CD4-positive, alpha-beta T cell treated with Interleukin-10 for 1 hour (primary cell): Measurements from ENCODE around the gene SLITRK6.
"Not testable (repeated sequence)": the region's sequence is repeated elsewhere in the genome, so short reads cannot be mapped to it uniquely, and the experiment has no call there.

Source experiments
- DNase-seq: peaks from one replicate; pipeline ENCODE4 v3.0.0-alpha.2; 2020

The SLITRK6 gene, protein sequence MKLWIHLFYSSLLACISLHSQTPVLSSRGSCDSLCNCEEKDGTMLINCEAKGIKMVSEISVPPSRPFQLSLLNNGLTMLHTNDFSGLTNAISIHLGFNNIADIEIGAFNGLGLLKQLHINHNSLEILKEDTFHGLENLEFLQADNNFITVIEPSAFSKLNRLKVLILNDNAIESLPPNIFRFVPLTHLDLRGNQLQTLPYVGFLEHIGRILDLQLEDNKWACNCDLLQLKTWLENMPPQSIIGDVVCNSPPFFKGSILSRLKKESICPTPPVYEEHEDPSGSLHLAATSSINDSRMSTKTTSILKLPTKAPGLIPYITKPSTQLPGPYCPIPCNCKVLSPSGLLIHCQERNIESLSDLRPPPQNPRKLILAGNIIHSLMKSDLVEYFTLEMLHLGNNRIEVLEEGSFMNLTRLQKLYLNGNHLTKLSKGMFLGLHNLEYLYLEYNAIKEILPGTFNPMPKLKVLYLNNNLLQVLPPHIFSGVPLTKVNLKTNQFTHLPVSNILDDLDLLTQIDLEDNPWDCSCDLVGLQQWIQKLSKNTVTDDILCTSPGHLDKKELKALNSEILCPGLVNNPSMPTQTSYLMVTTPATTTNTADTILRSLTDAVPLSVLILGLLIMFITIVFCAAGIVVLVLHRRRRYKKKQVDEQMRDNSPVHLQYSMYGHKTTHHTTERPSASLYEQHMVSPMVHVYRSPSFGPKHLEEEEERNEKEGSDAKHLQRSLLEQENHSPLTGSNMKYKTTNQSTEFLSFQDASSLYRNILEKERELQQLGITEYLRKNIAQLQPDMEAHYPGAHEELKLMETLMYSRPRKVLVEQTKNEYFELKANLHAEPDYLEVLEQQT

DNA sequence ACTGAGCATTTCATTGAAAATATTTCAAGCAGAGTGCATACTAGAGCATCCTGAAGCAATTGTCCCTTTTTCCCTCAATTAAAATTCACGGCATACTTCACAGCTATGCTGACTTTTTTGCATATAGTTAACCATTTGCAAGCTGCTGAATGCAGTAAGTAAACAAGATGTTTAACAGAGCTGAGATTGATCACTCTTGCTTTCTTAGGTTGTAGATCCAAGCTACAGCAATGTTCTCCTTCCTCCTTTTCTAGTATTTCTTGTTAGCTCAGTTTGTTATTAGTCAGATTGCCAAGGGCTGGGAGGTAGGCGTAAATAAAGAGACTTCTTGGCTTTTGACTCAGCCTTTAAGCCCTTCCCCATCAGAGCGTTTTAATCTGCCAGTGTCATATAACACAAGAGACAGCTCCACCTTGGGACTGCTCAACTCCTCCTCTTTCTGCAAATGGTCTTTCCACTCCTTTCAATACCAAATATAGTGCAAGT lies at the start of gene SLITRK6:
Gene SLITRK6, minus strand, starts transcription at position 323 of the 486 bp plus-strand sequence. CDS start 2,911 bp downstream, outside the sequence.
- no peak for DNase-seq

DNA sequence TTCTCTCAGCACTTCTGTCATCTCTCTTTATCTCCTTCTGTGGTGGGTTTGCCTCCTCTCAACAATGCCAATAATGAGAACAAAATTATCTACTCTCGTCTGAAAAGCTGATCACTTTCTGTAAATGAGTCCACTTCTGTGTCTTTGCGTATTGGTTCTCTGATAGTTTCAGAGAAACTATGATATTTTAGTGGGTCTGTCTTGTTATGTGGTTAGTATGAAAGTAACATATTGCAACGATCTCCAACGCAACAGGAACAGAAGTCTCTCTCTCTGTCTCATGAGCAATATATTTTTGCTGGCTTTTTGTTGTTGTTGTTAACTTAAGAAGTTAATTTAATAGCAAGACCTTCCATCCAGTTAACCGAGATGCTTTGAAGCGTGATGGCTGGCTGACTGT lies 47.8 kb upstream of the SLITRK6 start:
- no peak for DNase-seq

DNA sequence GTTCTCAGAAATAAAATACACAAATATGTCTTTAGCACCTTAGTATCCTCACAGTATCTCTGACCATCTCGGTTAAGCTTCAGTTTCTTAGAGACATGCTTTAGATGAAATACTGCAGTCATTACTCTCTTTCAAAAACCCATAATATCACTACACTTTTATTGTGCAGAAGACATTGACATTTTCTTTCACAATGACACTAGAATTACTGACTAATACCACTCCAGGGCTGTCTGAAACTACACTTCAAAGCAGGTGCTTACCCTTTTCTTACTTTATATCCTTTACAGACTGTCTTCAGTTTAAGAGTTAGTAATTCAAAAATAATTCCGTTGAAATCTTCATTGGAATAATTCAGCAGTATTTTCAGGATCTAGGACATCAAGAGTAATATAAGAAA lies 42.2 kb upstream of the SLITRK6 start:
- DNase-seq, result no peak

DNA sequence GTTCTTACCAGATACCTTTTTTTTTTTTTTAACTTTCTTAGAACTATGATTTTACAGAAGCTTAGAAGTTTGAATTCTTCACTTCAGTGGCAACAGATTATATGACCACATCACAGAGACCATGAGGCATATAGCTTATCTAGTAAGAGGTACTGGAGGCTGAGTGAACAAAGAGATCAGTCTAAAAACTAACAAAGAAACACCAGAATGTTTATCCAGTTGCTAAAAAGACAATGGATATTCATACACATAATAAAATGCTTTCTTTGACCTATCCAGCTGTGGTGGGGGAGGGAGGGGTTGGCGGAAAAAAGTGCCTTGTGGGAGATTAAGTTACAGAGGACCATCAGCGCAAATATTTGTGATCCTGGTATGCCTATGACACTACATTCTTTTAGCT lies 34.7 kb upstream of the SLITRK6 start:
- DNase-seq, result no peak

DNA sequence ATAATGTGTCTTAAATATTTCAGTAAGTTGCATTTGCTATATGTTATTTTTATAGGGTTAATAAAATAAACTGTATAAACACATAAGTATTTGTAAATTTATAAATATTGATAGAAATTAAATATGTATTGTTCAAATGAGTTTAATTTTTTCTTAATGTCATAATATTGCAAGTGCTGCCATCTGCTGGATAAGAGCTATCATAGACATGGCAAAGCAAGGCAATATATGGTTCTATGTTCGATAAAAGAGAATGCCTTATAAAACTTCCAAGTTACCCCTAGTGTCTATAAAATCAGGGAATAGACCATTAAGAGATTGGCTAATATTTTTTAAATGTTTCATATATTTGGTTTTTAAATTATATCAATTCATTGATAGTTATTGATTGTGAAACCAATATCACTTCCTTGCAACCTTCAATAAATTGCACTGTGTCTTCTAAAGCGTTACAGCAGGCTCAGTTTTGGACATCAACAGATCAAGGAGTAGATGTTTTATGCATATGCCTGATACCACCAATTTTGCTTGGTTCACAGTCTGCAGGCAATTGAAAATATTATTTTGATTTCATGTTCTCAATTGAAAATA lies 29.0 kb upstream of the SLITRK6 start:
- DNase-seq, result no peak

DNA sequence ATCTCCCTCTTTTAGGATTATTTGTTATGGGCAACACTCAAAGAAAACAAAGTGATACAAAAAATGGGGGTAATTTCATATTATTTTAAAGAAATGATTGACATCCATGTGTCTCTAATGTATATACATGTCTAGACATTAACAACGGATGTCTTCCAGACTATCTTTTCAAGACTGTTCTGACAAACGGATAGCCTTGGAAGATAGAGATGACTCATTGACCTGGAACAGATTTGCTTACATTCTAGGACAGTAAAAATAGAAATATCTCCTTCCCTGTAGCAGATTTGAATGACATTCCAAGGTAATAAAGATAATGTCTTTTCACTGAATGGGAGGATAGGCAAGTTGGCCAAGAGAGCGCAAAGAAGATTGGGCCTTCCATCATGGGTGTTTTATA lies 26.2 kb upstream of the SLITRK6 start:
- no peak for DNase-seq

DNA sequence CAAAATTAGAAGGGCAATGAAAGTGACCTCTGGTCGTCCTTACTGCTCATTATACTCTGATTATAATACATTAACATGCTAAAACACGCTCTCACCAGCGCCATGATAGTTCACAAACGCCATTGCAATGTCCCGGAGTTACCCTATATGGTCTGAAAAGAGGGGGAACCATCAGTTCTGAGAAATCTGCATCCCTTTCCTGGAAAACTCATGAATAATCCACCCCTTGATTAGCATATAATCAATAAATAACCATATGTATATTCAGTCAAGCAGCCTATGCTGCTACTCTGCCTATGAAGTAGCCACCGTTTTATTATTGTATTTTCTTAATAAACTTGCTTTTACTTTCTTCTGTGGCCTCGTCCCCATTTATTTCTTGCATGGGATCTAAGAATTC lies 24.6 kb upstream of the SLITRK6 start:
- no peak for DNase-seq

DNA sequence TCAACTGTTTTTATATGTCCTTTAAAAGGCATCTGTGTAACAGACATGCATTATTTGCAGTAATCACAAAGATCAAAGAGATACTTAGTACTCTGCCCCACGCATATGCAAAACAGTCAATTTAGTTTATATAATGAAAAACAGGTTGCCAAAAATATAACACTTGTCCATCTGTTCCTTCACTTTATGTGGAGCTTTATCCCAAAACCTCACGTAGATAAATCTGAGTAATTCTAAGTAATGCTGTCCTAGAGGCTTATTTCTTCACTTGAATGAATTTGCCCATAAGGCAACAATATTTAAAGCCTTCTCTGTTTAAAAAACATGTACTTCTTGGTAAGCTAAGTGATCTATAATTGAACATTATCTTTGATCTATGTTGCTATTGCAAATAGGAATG lies 20.3 kb upstream of the SLITRK6 start:
- DNase-seq, result no peak

DNA sequence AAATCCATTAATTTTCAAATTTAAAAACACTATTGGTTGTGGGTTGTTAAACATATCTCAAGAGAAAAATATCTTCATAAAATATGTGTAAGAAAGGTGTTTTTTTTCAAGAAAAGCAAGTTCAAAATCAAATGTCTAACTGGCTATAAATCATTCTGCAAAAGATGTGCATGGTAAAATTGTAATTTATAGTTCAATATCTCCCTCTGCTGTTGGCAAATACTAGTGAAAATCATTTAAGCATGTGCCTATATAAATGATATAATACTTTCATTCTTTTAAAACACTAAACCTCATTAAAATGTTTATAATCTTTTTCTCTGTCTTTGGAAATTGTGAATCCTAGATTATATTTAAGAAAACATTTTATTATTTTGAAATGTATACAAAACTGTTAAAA lies 17.2 kb upstream of the SLITRK6 start:
- DNase-seq, result no peak

DNA sequence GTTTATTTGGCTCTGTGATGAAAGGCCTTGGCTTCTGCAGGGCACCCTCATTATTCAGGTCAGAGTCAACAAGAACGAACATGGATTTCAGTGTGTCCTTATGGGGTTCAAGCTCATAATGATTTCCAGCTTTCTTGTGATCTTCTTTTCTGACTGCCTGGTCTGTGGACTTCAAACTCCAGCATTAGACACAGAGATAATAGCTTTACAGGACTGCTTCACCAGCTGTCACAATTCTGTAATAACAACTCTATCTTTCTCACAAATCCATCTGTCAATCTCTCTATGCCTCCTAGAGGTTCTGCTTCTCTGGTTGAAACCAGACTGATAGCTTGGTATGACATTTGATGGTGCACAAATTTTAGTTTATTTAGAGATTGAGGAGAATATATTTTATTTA lies 13.1 kb upstream of the SLITRK6 start:
- DNase-seq, result no peak

DNA sequence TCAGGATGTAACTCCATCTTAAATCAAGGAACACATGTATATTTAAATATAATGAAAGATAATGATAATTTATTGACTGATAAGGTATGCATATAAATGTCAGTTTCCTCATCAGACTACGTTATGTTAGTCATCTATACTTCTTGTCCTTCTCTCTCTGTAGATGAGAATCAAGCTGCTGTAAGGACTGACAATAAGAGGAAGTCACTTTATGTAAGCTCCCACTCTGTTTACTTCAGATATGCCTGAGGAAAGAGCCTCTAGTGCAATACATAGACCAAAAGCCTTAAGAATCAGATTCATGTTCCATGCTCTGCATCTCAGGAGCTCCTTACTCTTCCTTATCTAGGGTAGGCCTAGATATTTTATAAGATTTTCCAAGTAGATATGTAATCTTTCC lies 9.6 kb upstream of the SLITRK6 start:
- DNase-seq, result no peak

DNA sequence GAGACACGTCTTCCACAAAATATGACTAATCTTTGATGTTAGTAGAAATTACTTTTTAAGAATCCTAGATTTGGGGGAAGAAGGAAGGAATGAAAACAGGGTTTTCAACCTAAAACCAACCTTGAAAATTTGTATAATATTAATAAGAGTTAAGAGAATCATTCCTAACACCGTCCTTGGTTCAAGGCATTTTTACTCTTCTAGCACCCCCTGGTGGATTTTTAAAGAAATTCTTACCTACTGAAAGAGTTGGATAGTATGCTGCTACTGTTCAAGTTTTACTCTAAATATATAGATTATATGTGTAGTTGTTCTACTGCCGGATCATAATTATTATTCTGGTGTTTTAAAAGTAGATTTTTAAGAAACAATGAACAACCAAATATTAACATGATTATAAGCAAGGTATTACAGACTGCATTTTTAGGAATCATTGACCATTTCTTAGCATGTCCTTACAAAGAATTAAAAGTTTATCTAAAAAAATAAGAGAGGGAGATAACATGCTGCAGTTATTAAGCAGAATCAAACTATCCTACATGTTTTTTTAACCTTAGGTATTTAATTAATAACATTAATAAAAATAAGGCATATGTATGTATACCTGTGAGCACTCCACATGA lies 7.4 kb upstream of the SLITRK6 start:
- DNase-seq, result peak; percentile 25

DNA sequence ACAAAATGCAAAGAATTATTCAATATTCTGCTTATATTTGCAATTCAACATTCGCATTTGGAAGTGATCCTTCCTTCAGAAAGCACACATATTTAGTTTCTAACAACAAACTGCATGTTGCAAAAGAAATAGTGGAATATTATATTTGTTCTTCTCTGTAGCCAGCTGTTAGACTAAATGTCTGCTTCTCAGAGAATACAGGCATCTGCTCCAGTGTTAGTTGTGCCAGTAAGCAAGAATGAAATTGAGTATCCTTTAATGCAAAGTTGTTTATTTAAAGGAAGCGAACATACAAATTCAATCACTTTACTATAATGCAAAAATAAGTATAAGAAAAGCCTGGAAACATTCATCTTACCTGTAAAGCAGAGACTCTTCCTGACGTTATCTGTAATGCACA lies 663 bp downstream of the SLITRK6 start:
- no peak for DNase-seq

DNA sequence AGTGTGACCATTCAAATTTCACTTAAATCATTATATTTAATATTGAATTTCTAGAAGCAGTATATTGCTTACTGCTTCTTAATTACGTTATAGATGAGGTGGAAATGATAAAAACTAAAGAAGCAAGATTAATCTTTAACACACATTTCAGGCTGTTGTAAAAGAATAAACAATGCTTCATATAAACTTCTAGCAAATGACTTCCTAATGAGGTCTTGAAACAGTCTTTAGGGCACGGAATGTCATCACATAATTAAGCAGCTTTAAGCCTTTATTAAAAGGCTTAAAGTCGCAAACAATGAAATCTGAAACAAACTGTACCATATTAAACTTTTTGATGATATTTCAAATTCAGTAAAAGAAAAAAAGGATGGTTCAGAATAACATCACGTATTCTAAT lies 1.9 kb downstream of the SLITRK6 start:
- DNase-seq, result no peak

DNA sequence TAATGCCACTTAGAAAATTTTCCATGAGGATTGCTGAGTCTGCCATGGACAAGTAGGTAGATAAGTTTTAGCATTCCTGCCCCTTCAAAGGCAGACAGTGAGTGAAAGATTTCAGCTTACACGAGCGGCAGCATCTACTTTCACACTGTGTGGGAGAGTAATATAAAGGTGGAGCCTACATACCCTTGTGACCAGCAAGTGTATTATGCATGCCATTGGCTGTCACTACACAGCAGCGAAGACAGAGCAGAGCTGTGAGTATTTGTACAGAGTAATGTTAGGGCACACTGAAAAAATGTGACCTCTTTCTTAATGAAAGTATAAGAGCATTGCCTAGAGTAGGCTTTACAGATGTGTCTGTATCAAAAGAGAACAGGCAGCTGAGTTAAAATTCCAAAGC lies 14.0 kb downstream of the SLITRK6 start:
- DNase-seq, result no peak

DNA sequence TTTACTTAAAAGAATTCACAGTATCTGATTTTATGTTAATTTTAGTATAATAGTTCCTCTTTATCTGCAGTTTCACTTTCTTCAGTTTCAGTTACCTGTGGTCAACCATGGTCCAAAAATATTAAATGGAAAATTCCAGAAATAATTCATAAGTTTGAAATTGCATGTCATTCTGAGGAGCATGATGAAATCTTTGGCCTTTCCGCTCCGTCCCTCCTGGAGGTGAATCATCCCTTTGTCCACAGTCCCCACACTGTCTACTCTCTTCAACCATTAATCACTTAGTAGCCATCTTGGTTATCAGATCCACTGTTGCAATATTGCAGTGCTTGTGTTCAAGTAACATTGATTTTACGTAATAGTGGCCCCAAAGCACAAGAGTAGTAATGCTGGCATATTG lies 26.9 kb downstream of the SLITRK6 start:
- DNase-seq, result no peak

DNA sequence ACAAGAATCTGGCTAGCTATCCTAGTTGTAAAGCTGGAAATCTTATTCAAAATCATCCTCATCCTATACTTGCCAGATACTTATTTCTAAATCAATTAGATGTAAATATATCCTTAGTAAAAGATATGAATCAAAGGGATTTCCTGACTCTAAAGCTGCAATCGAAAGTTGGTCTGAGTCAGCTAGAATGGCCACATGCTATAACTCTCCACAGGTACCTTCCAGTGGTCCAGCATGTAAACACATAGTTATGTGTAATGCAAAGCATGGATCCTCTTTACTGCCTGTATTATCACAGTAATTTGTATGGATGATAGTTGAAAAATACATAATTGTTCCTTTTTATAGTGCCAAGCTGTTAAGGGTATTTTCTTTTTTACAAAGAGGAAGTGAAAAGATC lies 27.4 kb downstream of the SLITRK6 start:
- no peak for DNase-seq

DNA sequence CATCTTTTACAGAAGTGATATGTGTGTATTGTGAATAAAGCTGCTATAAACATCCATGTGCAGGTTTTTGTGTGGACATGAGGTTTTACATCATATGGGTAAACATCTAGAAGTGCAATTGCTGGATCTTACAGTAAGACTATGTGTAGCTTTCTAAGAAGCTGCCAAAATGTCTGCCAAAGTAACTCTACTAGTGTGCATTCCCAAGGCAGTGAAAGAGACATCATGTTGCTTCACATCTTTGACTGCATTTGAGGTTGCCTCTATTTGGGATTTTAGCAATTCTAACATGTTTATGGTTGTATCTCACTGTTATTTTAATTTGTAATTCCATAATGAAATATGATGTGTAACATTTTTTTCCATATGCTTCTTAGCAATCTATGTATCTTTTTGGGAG lies 30.3 kb downstream of the SLITRK6 start:
- no peak for DNase-seq

DNA sequence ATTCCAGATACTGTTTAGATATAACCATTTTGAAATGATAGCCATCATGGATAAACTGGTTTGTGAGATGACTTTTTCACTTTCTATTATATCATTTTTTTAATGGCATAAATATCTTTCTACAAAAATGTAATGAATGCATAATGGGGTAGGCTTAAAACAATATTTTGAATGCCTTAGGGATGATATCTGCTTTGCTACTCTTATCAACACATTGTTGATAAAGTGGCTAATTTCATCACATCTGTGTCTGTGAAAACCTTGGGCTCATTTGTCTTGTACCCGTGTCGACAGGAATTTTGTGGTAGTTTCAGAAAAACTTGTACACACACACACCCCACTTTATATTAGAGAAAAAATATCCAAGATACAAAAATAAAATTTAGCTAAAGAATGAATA lies 44.1 kb downstream of the SLITRK6 start:
- DNase-seq, result no peak

DNA sequence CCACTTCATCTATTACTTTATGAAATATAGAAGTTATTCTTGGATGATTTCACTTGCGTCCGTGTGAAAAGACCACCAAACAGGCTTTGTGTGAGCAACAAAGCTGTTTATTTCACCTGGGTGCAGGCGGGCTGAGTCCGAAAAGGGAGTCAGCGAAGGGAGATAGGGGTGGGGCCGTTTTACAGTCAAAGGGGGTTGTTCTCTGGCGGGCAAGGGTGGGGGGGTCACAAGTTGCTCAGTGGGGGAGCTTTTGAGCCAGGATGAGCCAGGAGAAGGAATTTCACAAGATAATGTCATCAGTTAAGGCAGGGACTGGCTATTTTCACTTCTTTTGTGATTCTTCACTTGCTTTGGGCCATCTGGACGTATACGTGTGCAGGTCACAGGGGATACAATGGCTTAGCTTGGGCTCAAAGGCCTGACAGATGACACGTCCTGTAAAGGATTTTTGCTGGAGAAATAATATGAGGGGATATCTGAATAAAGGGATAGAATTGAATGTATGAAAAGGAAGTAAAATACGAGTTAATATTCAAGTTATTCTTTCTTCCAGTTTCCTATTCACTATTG lies 55.9 kb downstream of the SLITRK6 start:
- not testable (repeated sequence) for DNase-seq
